ENCODE data around the gene PAX2.

Gene PAX2

DNA sequence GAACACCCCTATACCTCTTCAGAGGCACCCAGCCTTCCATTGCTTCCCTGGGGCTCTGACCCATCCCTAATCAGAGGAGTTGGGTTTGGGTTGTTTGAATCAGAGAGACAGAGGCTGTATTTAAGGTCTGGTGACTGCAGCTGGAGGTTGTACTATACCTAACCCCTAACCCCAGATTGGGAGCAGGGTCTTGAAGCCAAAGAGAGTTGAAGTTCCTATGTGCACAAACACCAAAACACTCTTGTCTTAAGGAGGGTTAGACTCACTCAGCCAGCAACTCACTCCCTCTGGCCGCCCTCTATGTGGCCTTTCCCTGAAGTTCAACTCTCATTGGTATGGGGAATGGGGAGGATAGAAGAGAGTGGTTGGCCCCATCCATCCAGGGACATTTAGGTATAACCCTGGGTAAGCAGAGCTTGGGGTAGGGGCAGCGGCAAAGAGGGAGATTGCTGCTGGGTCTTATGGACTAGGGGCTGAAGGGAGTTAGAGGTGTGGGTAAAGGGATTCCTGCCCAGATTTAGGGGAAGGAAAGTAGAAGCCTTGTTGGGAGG lies 80.0 kb downstream of the PAX2 start:
- no peak for DNase-seq

- DNase-seq = no peak
Observed at GRCh38 chr10:100826031-100826651, 80.8 kb downstream of the PAX2 start.

- no peak for DNase-seq
Observed at GRCh38 chr10:100826661-100826982, 81.2 kb downstream of the PAX2 start.

DNA sequence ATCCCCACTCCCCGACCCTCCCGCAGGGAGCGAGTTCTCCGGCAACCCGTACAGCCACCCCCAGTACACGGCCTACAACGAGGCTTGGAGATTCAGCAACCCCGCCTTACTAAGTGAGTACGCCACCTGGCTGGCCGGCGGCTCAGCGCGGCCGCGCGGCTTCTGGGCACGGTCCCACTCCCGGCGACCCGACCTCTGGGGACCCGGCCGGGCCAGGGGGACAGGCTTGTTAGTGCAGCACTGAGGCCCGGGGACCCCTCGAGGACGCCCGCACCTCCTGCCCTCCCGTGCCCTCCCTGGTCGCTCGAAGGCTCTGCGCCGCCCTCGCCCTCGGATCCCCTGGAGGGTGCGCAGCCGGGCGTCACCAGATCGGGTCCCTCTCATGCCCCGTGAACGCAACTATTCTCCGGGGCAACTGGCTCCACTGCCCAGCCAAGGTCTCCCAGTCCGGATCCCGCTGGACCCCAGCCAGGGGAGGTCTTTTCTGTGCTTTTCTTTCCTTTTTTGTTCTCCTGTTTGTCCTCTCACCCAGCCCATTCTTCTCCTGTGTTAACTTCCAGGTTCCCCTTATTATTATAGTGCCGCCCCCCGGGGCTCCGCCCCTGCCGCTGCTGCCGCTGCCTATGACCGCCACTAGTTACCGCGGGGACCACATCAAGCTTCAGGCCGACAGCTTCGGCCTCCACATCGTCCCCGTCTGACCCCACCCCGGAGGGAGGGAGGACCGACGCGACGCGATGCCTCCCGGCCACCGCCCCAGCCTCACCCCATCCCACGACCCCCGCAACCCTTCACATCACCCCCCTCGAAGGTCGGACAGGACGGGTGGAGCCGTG lies 81.8 kb downstream of the PAX2 start:
- DNase-seq = peak; percentile 51

DNA sequence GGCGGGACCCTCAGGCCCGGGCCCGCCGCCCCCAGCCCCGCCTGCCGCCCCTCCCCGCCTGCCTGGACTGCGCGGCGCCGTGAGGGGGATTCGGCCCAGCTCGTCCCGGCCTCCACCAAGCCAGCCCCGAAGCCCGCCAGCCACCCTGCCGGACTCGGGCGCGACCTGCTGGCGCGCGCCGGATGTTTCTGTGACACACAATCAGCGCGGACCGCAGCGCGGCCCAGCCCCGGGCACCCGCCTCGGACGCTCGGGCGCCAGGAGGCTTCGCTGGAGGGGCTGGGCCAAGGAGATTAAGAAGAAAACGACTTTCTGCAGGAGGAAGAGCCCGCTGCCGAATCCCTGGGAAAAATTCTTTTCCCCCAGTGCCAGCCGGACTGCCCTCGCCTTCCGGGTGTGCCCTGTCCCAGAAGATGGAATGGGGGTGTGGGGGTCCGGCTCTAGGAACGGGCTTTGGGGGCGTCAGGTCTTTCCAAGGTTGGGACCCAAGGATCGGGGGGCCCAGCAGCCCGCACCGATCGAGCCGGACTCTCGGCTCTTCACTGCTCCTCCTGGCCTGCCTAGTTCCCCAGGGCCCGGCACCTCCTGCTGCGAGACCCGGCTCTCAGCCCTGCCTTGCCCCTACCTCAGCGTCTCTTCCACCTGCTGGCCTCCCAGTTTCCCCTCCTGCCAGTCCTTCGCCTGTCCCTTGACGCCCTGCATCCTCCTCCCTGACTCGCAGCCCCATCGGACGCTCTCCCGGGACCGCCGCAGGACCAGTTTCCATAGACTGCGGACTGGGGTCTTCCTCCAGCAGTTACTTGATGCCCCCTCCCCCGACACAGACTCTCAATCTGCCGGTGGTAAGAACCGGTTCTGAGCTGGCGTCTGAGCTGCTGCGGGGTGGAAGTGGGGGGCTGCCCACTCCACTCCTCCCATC lies 82.7 kb downstream of the PAX2 start:
- peak; percentile 43 for DNase-seq

DNA sequence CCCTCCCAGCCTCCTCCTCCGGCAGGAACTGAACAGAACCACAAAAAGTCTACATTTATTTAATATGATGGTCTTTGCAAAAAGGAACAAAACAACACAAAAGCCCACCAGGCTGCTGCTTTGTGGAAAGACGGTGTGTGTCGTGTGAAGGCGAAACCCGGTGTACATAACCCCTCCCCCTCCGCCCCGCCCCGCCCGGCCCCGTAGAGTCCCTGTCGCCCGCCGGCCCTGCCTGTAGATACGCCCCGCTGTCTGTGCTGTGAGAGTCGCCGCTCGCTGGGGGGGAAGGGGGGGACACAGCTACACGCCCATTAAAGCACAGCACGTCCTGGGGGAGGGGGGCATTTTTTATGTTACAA lies 83.3 kb downstream of the PAX2 start:
- DNase-seq = no peak

- DNase-seq = peak; percentile 25
Observed at GRCh38 chr10:100829097-100829870, 83.9 kb downstream of the PAX2 start.

DNA sequence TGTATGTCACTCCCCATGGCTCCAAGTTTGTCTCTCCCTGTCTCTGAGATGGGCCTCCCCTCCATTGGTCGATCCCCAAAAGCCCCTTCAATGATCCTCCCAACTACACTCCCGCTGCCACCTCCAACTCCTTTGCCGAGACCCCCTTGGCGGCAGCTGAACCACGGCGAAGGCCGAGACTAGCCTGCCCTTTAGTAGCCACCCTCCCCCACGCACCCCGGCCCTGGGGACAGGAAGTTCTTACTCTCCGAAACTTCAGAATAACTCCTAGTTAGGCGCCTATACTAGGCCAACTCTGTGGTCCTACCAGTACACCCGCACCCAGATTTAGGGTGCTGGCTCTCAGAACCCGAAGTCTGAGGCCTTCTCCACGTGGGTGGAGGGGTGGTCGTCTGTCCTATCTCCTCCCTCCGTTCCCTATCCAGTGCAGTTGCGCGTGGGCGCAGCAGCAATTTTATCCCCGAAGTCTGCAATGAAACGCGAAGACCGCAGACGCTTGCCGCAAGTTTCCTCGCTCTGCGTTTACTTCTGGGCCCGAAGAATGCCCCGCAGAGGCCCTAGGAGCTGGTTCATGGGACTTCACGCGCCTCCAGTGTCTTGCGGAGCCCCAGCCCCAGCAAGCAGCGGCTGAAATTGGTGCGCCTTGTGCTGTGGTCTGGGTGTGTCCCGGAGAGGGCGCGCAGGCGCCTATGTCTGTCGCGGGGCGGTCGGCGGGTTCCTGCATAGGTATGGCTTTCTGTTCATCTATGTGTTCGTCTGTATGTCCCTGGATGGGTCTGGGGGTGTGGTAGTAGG lies 84.7 kb downstream of the PAX2 start:
- DNase-seq = no peak

GRCh38 chr10:100830728-100831111 lies 85.3 kb downstream of the PAX2 start:
- DNase-seq = no peak

- no peak for DNase-seq
Observed at GRCh38 chr10:100831742-100832141, 86.4 kb downstream of the PAX2 start.

- no peak for DNase-seq
Observed at GRCh38 chr10:100835810-100836209, 90.4 kb downstream of the PAX2 start.

GRCh38 chr10:100836891-100837290 lies 91.5 kb downstream of the PAX2 start:
- DNase-seq = no peak

DNA sequence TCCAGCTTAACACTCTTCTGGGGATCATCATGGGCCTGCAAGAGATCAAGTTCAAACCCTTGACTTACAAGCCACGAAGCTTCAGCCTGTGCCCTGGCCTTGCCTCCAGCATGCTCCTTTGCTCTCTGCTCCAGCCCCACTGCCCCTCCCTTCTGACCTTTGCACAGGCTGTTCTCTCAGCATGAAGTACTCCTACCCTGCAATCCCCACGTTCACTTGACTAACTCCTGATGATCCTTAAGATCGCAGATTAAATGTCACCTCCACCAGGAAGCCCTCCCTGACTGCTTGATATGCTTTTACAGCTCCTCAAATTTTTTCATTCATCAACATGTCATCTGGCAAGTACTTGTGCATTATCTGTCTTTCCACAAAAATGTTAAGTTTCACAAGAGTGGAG lies 91.9 kb downstream of the PAX2 start:
- DNase-seq = no peak

GRCh38 chr10:100838986-100839385 lies 93.6 kb downstream of the PAX2 start:
- no peak for DNase-seq

- no peak for DNase-seq
Observed at GRCh38 chr10:100841528-100841927, 96.1 kb downstream of the PAX2 start.

- no peak for DNase-seq
Observed at GRCh38 chr10:100847440-100847839, 102.1 kb downstream of the PAX2 start.

GRCh38 chr10:100848770-100849169 lies 103.4 kb downstream of the PAX2 start:
- no peak for DNase-seq

- no peak for DNase-seq
Observed at GRCh38 chr10:100858261-100858660, 112.9 kb downstream of the PAX2 start.

GRCh38 chr10:100858747-100859483 lies 113.5 kb downstream of the PAX2 start:
- DNase-seq = no peak

DNA sequence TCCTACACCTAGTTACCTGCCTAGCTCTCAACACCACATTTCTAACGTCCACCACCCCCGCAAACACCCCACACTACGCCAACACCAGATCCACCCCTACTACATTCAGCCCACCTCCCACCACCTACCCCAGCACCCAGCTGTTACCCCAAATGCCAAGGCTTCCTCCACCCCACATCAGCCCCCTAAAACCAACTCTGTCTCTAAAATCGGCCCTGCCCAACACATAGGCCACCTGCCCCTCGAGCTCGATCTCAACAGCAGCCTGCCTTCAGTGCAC lies 114.0 kb downstream of the PAX2 start:
- no peak for DNase-seq

GRCh38 chr10:100863433-100863832 lies 118.1 kb downstream of the PAX2 start:
- DNase-seq = no peak

All from activated T-cell treated with anti-CD3 and anti-CD28 coated beads, Interleukin-2, amount 50 U/mL, for 1 hour (primary cell).